ENCODE results near the gene GLUD1.
"Not testable (repeated sequence)": the region's sequence is repeated elsewhere in the genome, so short reads cannot be mapped to it uniquely, and the experiment has no call there.

GLUD1 gene

DNA sequence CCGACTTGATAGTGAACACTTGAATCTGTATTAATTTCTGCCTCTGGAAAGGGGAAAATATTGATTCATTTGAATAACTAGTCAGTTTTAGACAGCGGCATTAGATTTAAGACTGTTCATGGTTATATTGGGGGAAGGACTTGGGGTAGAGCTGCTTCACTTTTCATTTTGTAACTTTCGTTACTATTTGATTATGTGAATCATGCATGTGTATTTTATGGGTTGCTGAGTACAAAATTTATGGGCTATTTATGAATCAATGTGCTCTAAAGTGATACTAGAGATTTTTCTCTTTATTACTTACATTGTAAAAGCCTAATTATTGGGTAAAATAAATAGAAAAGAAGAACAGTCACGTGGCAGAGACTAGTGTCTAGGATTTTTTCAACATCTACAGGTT is 4.9 kb downstream of the GLUD1 start:
- DNase-seq = no peak

- DNase-seq = no peak
These were observed 9.1 kb downstream of the GLUD1 start for GRCh38 chr10:87085537-87085936.

- not testable (repeated sequence) for DNase-seq
These were observed 10.3 kb downstream of the GLUD1 start for GRCh38 chr10:87084291-87084782.

- DNase-seq = not testable (repeated sequence)
These were observed 10.9 kb downstream of the GLUD1 start for GRCh38 chr10:87083576-87084290.

DNA sequence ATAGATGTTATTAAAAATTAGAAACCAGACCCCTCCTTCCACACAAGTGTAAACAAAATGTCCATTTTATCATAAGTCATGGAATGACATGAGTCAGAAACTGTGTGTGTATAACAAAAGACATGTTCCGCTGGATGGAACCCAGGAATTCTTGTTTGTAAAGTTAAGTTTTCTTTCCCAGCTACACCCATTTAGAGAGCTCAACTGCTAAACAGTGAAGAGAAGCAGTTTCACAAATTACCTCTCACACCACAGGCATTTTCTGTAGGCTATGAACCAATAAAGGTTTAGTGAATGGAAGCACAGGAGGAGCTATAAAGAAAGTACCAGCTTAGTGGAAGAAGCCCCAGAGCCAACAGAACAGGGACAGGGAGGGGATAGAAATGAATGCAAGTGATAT is 12.4 kb downstream of the GLUD1 start:
- not testable (repeated sequence) for DNase-seq

DNA sequence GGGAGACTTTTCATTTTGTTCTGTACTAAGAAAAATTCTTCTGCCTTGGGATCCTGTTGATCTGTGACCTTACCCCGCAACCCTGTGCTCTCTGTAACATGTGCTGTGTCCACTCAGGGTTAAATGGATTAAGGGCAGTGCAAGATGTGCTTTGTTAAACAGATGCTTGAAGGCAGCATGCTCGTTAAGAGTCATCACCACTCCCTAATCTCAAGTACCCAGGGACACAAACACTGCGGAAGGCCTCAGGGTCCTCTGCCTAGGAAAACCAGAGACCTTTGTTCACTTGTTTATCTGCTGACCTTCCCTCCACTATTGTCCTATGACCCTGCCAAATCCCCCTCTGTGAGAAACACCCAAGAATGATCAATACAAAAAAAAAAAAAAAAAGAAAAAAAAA is 13.1 kb downstream of the GLUD1 start:
- DNase-seq = not testable (repeated sequence)

DNA sequence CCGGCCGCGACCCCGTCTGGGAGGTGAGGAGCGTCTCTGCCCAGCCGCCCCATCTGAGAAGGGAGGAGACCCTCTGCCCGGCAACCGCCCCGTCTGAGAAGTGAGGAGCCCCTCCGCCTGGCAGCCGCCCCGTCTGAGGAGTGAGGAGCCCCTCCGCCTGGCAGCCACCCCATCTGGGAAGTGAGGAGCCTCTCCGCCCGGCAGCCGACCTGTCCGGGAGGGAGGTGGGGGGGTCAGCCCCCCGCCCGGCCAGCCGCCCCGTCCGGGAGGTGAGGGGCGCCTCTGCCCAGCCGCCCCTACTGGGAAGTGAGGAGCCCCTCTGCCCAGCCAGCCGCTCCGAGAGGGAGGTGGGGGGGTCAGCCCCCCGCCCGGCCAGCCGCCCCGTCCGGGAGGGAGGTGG is 14.0 kb downstream of the GLUD1 start:
- DNase-seq = not testable (repeated sequence)

DNA sequence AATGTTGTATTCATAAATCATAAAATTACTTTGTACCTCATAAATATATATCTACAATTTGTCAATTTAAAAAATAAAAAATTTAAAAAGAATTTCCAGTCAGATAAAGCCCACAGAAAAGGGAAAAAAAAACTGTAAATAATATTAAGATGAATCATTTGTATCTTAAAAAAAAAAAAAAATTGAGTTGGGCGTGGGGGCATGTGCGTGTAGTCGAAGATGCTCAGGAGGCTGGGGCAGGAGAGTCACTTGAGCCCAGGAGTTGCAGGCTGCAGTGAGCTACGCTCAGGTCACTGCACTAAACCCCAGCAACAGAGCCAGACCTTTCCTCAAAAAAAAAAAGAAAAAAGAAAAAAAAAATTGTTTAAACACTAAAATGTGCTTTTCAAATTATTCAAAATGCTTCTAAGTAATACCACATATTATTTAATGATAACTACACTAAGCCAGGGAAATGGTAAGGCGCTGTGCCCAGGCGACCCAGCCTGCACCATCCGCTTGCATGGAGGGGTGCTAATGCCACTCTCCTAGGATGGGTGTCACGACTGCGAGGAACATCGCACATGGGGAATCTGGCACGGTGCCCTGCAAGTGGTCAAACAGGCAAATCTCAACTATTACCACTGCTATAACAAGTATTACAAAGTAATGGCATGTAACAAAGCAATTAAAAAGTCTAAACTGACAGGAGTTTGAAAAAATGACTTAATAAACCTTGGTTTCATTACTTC is 15.4 kb downstream of the GLUD1 start:
- DNase-seq = no peak

DNA sequence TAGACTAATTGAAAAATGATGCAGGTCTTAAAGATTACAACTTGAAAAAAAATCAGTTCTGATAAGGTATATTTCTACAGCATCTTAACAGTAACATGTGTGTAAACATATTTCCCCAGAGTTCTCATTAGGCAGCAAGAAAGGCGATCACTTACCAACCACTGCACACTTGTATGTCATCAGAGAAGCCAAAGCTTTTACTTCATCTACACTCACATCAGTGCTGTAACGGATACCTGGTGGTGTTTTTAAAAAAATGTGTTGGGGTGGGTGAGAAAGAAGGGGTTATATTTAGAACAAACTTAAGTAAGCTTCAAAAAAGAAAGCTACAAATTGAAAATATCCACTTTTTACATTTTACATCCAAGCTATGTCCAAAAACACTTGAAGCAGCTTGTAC is 18.2 kb downstream of the GLUD1 start:
- not testable (repeated sequence) for DNase-seq

GRCh38 chr10:87072449-87072848 is 22.2 kb downstream of the GLUD1 start:
- DNase-seq = no peak

DNA sequence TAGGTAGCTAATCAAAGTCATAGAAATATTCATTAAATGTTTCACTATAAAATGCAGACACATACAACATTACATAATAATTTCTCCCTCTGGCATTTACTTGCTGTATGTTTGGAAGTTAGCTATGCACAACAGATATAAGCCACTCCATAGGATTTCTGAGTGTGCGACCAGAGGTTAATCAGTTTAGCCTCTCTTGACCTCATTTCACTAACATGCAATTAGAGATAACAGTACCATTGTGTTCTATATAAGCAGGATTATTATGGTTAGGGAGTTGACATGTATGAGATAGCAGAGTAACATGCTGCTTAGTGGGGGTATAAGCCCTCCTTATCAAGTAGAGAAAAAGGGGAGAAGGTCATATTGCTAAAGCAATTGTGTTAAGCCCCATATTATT is 26.4 kb downstream of the GLUD1 start:
- no peak for DNase-seq

- no peak for DNase-seq
These were observed 27.8 kb downstream of the GLUD1 start for GRCh38 chr10:87066865-87067264.

DNA sequence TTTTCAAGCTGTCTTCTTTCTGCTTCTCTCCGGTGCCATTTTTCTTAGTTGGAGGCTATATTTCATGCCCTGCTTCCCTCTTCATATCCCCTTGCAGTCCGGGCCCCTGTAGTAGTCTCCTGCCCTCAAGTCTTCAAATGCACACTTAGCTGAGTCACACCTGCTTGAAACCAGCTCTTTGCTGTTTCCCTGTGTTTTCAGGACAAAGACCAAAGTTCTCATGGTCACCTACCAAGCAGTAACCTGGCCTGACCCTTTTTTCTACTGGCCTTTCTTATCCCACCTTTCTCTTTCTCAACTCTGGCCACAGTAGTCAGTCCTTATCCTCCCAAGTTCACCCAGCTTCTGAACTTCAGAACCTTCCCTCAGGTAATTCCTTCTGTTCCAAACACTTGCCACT is 28.5 kb downstream of the GLUD1 start:
- no peak for DNase-seq

DNA sequence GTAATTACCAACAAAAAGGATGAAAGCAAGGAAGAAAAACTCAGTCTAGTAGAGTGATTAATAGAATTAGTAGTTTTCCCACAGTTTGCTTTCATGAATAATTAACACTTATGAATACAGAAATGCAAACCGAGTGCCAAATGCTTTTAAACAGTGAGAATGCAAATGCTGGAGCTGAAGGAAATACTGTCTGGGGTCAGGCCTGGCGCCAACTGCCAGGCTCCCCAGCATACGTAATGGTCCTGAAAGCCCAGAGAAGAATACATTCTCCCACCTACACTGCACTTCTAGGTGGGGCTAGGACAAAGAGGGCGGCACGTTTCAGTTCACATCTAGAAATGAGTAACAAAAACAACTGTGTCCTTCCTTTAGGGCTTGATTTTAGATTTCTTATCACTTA is 30.0 kb downstream of the GLUD1 start:
- DNase-seq = no peak

DNA sequence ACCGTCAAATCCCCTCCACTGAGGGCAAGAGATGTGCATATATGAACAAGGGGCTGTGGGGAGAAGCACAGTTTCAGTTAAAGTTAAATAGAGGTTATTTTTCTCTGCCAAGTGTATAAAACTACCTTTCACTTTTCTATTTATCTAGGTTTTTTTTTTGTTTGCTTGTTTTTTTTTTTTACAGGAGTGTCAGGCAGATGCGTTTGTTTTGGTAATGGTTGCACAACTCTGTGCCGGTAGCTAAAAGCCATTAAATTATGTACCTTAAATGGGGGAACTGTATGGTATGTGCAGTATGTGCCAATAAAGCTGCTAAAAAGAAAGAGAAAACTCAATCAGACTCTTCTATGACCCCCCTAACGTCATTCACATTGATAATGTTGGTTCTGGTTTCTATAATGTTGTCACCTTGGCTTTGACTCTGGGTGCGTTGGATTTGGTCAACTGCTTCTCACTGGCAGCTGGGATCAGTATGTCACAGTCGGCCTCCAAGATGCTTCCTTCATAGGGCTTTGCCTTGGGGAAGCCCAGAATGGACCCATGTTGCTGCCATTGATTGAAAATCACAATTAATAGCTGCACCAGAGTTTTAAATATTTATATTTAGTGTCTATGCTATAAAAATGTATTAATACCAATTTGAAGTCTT is 34.2 kb downstream of the GLUD1 start:
- DNase-seq = no peak

DNA sequence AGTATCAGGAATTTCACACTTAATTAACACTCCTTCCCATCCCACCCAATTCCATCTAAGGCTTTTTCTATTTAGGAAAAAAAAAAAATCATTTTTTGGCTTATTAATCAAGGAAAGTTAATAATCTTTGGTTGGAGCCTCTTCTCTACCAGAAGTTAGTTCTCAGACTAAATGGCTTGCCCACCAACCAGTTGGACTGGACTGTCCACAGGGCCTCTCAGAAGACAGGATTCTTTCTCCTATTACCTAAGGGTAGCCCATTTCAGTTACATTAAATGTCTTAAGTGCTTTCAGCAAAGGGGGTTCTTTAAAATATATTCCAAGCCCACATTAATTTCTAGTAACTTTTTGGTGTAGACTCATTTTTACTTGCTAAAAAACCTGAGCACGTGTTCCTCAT is 35.2 kb downstream of the GLUD1 start:
- DNase-seq = no peak

- no peak for DNase-seq
These were observed 36.5 kb downstream of the GLUD1 start for GRCh38 chr10:87058171-87058570.

GRCh38 chr10:87054373-87055295 is 40.0 kb downstream of the GLUD1 start:
- no peak for DNase-seq

DNA sequence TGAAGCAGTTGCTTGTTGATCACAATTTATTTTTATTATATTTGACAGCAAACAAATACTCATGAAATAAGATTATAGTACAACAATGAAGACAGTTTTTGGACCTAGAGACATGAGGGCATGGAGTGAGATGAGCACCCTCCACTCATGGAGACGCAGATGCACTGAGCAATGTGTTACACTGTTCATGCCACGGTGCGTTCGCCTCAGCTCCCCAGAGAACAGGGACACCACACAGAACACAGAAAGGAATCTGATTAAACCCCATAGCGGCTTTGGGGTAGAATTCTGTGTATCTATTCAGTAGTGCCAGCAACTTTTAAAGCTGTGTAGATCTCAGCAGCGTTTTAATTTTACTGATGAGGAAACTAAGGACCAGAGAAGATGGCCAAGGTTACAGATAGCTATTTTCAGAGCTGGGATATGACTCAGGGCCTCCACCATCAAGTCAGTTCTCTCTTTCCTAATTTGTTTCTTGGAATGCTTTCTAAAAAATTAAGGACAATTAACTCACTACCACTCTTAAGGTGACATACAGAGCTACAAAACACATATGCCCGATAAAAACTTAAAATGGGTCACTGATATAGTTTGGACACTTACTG is 41.0 kb downstream of the GLUD1 start:
- DNase-seq = no peak

DNA sequence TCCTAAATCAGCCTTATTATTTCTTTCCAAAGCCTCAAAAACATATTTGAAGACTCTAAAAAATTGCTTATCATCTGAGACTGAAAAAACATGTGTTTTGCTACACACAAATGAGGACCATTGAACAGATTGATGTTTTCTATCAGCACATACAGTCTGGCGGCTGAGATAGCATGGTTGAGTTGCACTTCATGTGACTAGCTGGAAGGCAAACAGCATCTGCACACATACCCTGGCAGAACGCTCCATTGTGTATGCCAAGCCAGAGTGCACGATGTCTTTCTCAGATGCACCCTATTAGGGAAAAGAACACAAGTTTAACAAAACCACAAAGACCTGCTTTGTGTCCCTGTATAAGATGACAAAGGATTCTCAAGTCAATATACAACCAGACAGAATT is 41.5 kb downstream of the GLUD1 start:
- no peak for DNase-seq

GRCh38 chr10:87045434-87045938 is 49.2 kb downstream of the GLUD1 start:
- DNase-seq = no peak

GRCh38 chr10:87043579-87043978 is 51.1 kb downstream of the GLUD1 start:
- DNase-seq = not testable (repeated sequence)

All from stimulated activated naive CD4-positive, alpha-beta T cell treated with Interleukin-2 at 50 U/mL for 16 hours (primary cell).